HEK293T (cell line): ENCODE data around the gene DOCK1.

Experiments
- BHLHE40 ChIP-seq: fragments of 450-650 bp; IDR thresholded peaks from 2 replicates; pipeline ENCODE4 v1.6.1; 2016; ENCODE audit warnings: mild to moderate bottlenecking, moderate library complexity, borderline replicate concordance
- ELF4 ChIP-seq: fragments of 450-650 bp; IDR thresholded peaks from 2 replicates; pipeline ENCODE4 v1.6.1; 2017; ENCODE audit warnings: antibody characterized with exemption
- FOXK2 ChIP-seq: fragments of 450-650 bp; IDR thresholded peaks from 2 replicates; pipeline ENCODE4 v1.6.1; 2016; ENCODE audit warnings: mild to moderate bottlenecking
- FOXM1 ChIP-seq: fragments of 450-650 bp; IDR thresholded peaks from 2 replicates; pipeline ENCODE4 v1.6.1; 2017; ENCODE audit warnings: mild to moderate bottlenecking, borderline replicate concordance
- LEF1 ChIP-seq: fragments of 450-650 bp; IDR thresholded peaks from 2 replicates; pipeline ENCODE4 v1.6.1; 2017; ENCODE audit warnings: mild to moderate bottlenecking, borderline replicate concordance
- NFRKB ChIP-seq: fragments of 450-650 bp; IDR thresholded peaks from 2 replicates; pipeline ENCODE4 v1.6.1; 2016; ENCODE audit warnings: mild to moderate bottlenecking, moderate library complexity
- SP1 ChIP-seq: fragments of 450-650 bp; IDR thresholded peaks from 2 replicates; pipeline ENCODE4 v1.6.1; 2017
- SUZ12 ChIP-seq: fragments of 450-650 bp; IDR thresholded peaks from 2 replicates; pipeline ENCODE4 v1.6.1; 2016; ENCODE audit warnings: mild to moderate bottlenecking
- ZNF384 ChIP-seq: fragments of 450-650 bp; IDR thresholded peaks from 2 replicates; pipeline ENCODE4 v1.6.1; 2016

- TF ChIP-seq SP1 (no peak), FOXM1 (no peak), LEF1 (no peak), ZNF384 (no peak), SUZ12 (no peak), ELF4 (no peak), FOXK2 (no peak), BHLHE40 (no peak), NFRKB (no peak)
These were observed 12.0 kb upstream of the DOCK1 start for GRCh38 chr10:126893206-126893605.
